GM19395 (cell line): Measurements from ENCODE around the gene KCTD20.

Source experiments
- ATAC-seq: cut with Tn5 transposase; IDR thresholded peaks from one replicate; pipeline ENCODE4 v1.9.1; 2021; ENCODE audit warnings: mild to moderate bottlenecking, moderate library complexity; ENCODE audit not compliant: unreplicated experiment

Gene KCTD20

GRCh38 chr6:36491378-36491965 is 48.7 kb downstream of the KCTD20 start:
- no peak for ATAC-seq

- ATAC-seq = no peak
Measured at GRCh38 chr6:36492092-36492491, 49.3 kb downstream of the KCTD20 start.

GRCh38 chr6:36492621-36493020 is 49.8 kb downstream of the KCTD20 start:
- ATAC-seq = no peak

- ATAC-seq = no peak
Measured at GRCh38 chr6:36493319-36493718, 50.5 kb downstream of the KCTD20 start.

GRCh38 chr6:36493859-36494258 is 51.1 kb downstream of the KCTD20 start:
- ATAC-seq = no peak

GRCh38 chr6:36495086-36495485 is 52.3 kb downstream of the KCTD20 start:
- ATAC-seq = no peak

- no peak for ATAC-seq
Measured at GRCh38 chr6:36499918-36500317, 57.1 kb downstream of the KCTD20 start.

GRCh38 chr6:36501686-36502085 is 58.9 kb downstream of the KCTD20 start:
- ATAC-seq = no peak

- no peak for ATAC-seq
Measured at GRCh38 chr6:36504181-36504580, 61.4 kb downstream of the KCTD20 start.

GRCh38 chr6:36504982-36505381 is 62.2 kb downstream of the KCTD20 start:
- ATAC-seq = no peak

GRCh38 chr6:36505744-36506534 is 63.1 kb downstream of the KCTD20 start:
- no peak for ATAC-seq

- no peak for ATAC-seq
Measured at GRCh38 chr6:36506611-36507010, 63.8 kb downstream of the KCTD20 start.

- no peak for ATAC-seq
Measured at GRCh38 chr6:36508532-36508931, 65.7 kb downstream of the KCTD20 start.

GRCh38 chr6:36510365-36510764 is 67.6 kb downstream of the KCTD20 start:
- ATAC-seq = no peak

GRCh38 chr6:36514554-36515456 is 72.0 kb downstream of the KCTD20 start:
- ATAC-seq = no peak

- no peak for ATAC-seq
Measured at GRCh38 chr6:36515844-36516243, 73.0 kb downstream of the KCTD20 start.

- no peak for ATAC-seq
Measured at GRCh38 chr6:36516559-36516958, 73.8 kb downstream of the KCTD20 start.

GRCh38 chr6:36516988-36517387 is 74.2 kb downstream of the KCTD20 start:
- no peak for ATAC-seq

GRCh38 chr6:36517408-36517807 is 74.6 kb downstream of the KCTD20 start:
- ATAC-seq = no peak

GRCh38 chr6:36519352-36519751 is 76.6 kb downstream of the KCTD20 start:
- no peak for ATAC-seq

GRCh38 chr6:36523451-36523850 is 80.7 kb downstream of the KCTD20 start:
- no peak for ATAC-seq
